ENCODE data around the gene OTOP3.

- no peak for TF ChIP-seq POLR2A (IDR thresholded peaks at IDR 0.05)
- no peak for TF ChIP-seq CTCF (IDR thresholded peaks at IDR 0.05)
- no peak for TF ChIP-seq POLR2AphosphoS5 (IDR thresholded peaks at IDR 0.05)
Observed at GRCh38 chr17:74907012-74907411, 28.7 kb upstream of the OTOP3 start.
